SU-DHL-6 (cell line): ENCODE results near the gene CTCFL.

Experiments
- H2AFZ ChIP-seq: fragments of 200-600 bp; sonication (generic); 2 replicates; pipeline ENCODE4 v1.6.1; 2014; ENCODE audit warnings: low read depth, mild to moderate bottlenecking, moderate library complexity, mixed read lengths, antibody characterized with exemption, low read length; ENCODE audit not compliant: severe bottlenecking
- H3F3A ChIP-seq: fragments of 200-600 bp; shearing (Covaris generic); 2 replicates; pipeline ENCODE4 v1.6.0; 2016; ENCODE audit warnings: antibody characterized with exemption, mild to moderate bottlenecking; ENCODE audit not compliant: insufficient read depth
- H3K27ac ChIP-seq: fragments of 200-600 bp; sonication (generic); 2 replicates; pipeline ENCODE4 v1.5.1; 2016; ENCODE audit warnings: low read depth, mild to moderate bottlenecking, low read length, moderate library complexity, mixed read lengths
- H3K27me3 ChIP-seq: fragments of 200-600 bp; sonication (generic), shearing (Covaris generic); 2 replicates; pipeline ENCODE4 v1.6.0; 2014; ENCODE audit warnings: mild to moderate bottlenecking, low read length
- H3K36me3 ChIP-seq: fragments of 200-600 bp; sonication (generic); 2 replicates; pipeline ENCODE4 v1.6.1; 2014; ENCODE audit warnings: mild to moderate bottlenecking, low read length, mixed read lengths
- H3K4me2 ChIP-seq: fragments of 300-600, 200-600 bp; shearing (Covaris generic), sonication (generic); 2 replicates; pipeline ENCODE4 v1.6.0; 2014; ENCODE audit warnings: low read length, low read depth, mild to moderate bottlenecking; ENCODE audit not compliant: poor library complexity, severe bottlenecking
- H3K4me3 ChIP-seq: fragments of 200-600 bp; sonication (generic); 2 replicates; pipeline ENCODE4 v1.5.1; 2014; ENCODE audit warnings: antibody characterized with exemption, low read length, mild to moderate bottlenecking, mixed read lengths; ENCODE audit not compliant: insufficient read depth, poor library complexity, severe bottlenecking
- H3K79me2 ChIP-seq: fragments of 200-600 bp; sonication (generic); 2 replicates; pipeline ENCODE4 v1.6.1; 2014; ENCODE audit warnings: mild to moderate bottlenecking, low read length, moderate library complexity; ENCODE audit not compliant: insufficient read depth
- H3K9ac ChIP-seq: fragments of 200-600 bp; sonication (generic); 2 replicates; pipeline ENCODE4 v1.7.0; 2014; ENCODE audit warnings: mild to moderate bottlenecking, low read length
- H3K9me2 ChIP-seq: fragments of 200-600 bp; sonication (generic); replicated peaks from 2 replicates; pipeline ENCODE4 v1.6.1; 2014; ENCODE audit warnings: low read length; ENCODE audit not compliant: insufficient read depth
- H3K9me3 ChIP-seq: fragments of 200-600 bp; sonication (generic); 2 replicates; pipeline ENCODE4 v1.6.1; 2014; ENCODE audit warnings: low read length, mixed read lengths; ENCODE audit not compliant: insufficient read depth
- H4K20me1 ChIP-seq: fragments of 200-600 bp; sonication (generic); 2 replicates; pipeline ENCODE4 v1.6.1; 2014; ENCODE audit warnings: low read depth, mild to moderate bottlenecking, antibody characterized with exemption, low read length, moderate library complexity, mixed read lengths
- CTCF ChIP-seq: fragments of 200-600 bp; sonication (generic); IDR thresholded peaks from one replicate; pipeline ENCODE4 v1.5.1; 2017; ENCODE audit warnings: antibody characterized with exemption, mild to moderate bottlenecking, low read length, moderate library complexity; ENCODE audit not compliant: insufficient read depth, poor library complexity, severe bottlenecking
- EZH2phosphoT487 ChIP-seq: fragments of 200-600 bp; sonication (generic), shearing (Covaris generic); conservative IDR thresholded peaks from 2 replicates; pipeline ENCODE4 v1.6.1; 2018; ENCODE audit warnings: mild to moderate bottlenecking, antibody characterized with exemption, low read length, moderate library complexity, mixed read lengths

CTCFL gene

GRCh38 chr20:57559289-57559634, 34.3 kb upstream of the CTCFL start:
- Histone ChIP-seq H3K79me2 (no peaks in the 10 kb centered on the region), H2AFZ (no peak overlapping the region), H3K4me2 (no peak overlapping the region), H3K9ac (no peak overlapping the region), H3K4me3 (no peak overlapping the region), H3K36me3 (no peaks in the 10 kb centered on the region), H3F3A (no peaks in the 10 kb centered on the region), H4K20me1 (no peaks in the 10 kb centered on the region), H3K9me3 (no peaks in the 10 kb centered on the region), H3K9me2 (no peaks in the 10 kb centered on the region), H3K27me3 (no peaks in the 10 kb centered on the region), H3K27ac (no peak overlapping the region)
- TF ChIP-seq CTCF = no peak
- no peak for TF ChIP-seq EZH2phosphoT487

GRCh38 chr20:57558614-57559288, 33.8 kb upstream of the CTCFL start:
- TF ChIP-seq CTCF (no peak), EZH2phosphoT487 (no peak)
- no peaks in the 10 kb centered on the region for H3K36me3 ChIP-seq
- H3K4me2 ChIP-seq = no peak overlapping the region
- no peak overlapping the region for H3K9ac ChIP-seq
- no peaks in the 10 kb centered on the region for H3K79me2 ChIP-seq
- no peaks in the 10 kb centered on the region for H3F3A ChIP-seq
- no peak overlapping the region for H2AFZ ChIP-seq
- no peaks in the 10 kb centered on the region for H3K9me3 ChIP-seq
- H3K27me3 ChIP-seq = no peaks in the 10 kb centered on the region
- no peaks in the 10 kb centered on the region for H3K9me2 ChIP-seq
- no peaks in the 10 kb centered on the region for H4K20me1 ChIP-seq
- H3K27ac ChIP-seq = no peak overlapping the region
- H3K4me3 ChIP-seq = no peak overlapping the region

GRCh38 chr20:57557926-57558613, 33.1 kb upstream of the CTCFL start:
- no peaks in the 10 kb centered on the region for H3K79me2 ChIP-seq
- no peaks in the 10 kb centered on the region for H3K36me3 ChIP-seq
- no peaks in the 10 kb centered on the region for H3F3A ChIP-seq
- no peaks in the 10 kb centered on the region for H4K20me1 ChIP-seq
- H3K27ac ChIP-seq = no peak overlapping the region
- no peak overlapping the region for H3K9ac ChIP-seq
- no peak overlapping the region for H3K4me3 ChIP-seq
- H3K27me3 ChIP-seq = no peaks in the 10 kb centered on the region
- H2AFZ ChIP-seq = no peak overlapping the region
- TF ChIP-seq EZH2phosphoT487 (no peak), CTCF (no peak)
- no peaks in the 10 kb centered on the region for H3K9me2 ChIP-seq
- no peaks in the 10 kb centered on the region for H3K9me3 ChIP-seq
- H3K4me2 ChIP-seq = no peak overlapping the region
